Superior temporal gyrus (tissue), 1 donor: ENCODE data around the gene CASP7.
"Not testable (repeated sequence)": the region's sequence is repeated elsewhere in the genome, so short reads cannot be mapped to it uniquely, and the experiment has no call there.

Source experiments
- DNase-seq: peaks from one replicate; pipeline ENCODE4 v3.0.0-alpha.2; 2016; ENCODE audit errors: extremely low spot score

Gene CASP7

DNA sequence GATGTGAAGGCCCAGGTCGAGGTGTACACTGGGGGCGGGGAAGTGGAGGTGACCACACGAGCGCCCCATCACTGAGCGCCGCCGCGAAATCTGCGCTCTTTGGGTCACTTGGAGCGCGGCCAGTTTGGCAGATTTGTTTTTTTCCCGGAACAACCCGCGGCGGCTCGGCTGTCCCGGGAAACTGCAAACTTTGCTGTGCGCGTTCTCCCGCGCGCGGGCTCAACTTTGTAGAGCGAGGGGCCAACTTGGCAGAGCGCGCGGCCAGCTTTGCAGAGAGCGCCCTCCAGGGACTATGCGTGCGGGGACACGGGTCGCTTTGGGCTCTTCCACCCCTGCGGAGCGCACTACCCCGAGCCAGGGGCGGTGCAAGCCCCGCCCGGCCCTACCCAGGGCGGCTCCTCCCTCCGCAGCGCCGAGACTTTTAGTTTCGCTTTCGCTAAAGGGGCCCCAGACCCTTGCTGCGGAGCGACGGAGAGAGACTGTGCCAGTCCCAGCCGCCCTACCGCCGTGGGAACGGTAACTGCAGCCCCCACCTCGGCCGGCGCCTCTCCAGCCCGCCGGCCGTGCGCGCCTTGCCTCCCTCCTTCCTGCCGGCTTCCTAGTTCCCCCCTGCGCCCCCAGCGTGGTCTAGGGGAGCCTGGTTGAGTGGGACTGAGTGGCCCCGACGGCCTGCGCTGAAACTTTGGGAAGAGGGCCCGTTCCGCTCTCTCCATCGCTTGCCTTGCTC is at the start of gene CASP7:
TSS of gene CASP7 (plus strand) at position 450 of the 727 bp plus-strand sequence. CDS start 17,582 bp downstream, outside the sequence.
- DNase-seq: peak; percentile 54

GRCh38 chr10:113630929-113631533 is 48.7 kb upstream of the CASP7 start:
- no peak for DNase-seq

DNA sequence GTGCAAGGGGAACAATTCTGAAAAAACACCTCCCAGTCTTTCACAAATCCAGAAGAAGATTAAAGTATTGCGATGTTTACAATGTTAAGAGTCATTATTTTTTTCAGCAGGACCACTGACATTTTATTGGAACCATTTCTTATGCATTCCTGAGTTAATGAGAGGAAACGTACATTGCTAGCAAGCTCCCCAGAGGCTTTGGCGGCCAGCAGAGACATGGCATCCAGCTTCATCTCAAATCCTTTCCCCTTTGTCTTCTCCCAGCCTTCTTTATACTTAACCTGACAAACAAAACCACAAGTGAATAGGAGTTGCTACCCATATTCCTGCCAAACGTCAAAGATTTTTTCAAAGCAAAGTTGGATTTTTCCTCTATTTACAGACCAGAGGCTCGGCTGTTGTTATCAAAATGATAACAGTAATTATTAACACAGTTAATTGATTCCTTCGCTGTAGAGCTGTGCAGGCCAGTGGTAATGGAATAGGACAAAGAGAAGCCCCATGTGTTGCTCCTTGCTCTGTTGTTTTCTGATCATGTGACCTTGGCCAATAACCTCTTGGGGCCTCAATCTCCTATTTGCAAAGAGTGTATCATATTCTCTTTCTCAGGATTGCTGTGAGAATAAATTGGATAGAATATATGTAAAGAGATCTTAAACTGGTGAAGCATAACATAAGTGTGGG is 47.9 kb upstream of the CASP7 start:
- no peak for DNase-seq

GRCh38 chr10:113639966-113640365 is 39.7 kb upstream of the CASP7 start:
- no peak for DNase-seq

- DNase-seq: no peak
Observed at GRCh38 chr10:113641702-113642101, 38.0 kb upstream of the CASP7 start.

- no peak for DNase-seq
Observed at GRCh38 chr10:113643183-113643582, 36.5 kb upstream of the CASP7 start.

GRCh38 chr10:113644185-113645120 is 35.3 kb upstream of the CASP7 start:
- DNase-seq: no peak

- DNase-seq: peak; percentile 52
Observed at GRCh38 chr10:113646336-113647201, 33.1 kb upstream of the CASP7 start.

- no peak for DNase-seq
Observed at GRCh38 chr10:113647812-113648211, 31.9 kb upstream of the CASP7 start.

- peak; percentile 44 for DNase-seq
Observed at GRCh38 chr10:113648478-113648877, 31.2 kb upstream of the CASP7 start.

- no peak for DNase-seq
Observed at GRCh38 chr10:113650172-113650571, 29.5 kb upstream of the CASP7 start.

- no peak for DNase-seq
Observed at GRCh38 chr10:113651021-113651420, 28.7 kb upstream of the CASP7 start.

DNA sequence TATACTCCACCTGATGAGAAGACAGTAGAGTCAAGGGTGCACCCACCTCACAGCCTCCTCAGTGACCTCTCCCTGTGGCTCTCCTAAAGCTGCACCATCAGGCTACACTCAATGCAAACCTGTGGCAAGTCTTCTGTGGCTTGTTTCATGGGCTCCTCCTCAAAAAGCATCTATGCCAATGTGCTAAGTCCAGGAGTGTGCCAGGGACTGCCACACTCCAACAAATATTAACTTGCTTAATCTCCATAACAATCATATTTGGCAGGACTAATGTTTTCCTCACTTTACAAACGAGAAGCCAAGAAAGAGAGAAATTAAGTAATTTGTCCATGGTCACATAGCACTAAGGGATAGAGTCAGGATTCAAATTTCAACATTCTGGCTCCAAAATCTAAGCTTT is 27.8 kb upstream of the CASP7 start:
- DNase-seq: no peak

DNA sequence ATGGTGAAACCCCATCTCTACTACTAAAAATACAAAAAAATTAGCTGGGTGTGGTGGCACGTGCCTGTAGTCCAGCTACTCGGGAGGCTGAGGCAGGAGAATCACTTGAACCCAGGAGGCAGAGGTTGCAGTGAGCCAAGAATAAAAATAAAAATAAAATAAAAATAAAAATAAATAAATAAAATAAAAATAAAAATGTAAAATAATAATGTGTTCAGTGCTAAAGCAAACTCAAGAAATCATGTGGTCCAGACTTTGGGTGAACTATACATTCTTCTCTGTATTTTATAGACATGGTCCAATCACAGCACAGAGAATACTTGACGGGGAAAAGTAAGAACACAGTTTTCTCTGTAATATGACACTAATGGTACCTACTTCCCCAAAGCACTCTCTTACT is 27.3 kb upstream of the CASP7 start:
- not testable (repeated sequence) for DNase-seq

DNA sequence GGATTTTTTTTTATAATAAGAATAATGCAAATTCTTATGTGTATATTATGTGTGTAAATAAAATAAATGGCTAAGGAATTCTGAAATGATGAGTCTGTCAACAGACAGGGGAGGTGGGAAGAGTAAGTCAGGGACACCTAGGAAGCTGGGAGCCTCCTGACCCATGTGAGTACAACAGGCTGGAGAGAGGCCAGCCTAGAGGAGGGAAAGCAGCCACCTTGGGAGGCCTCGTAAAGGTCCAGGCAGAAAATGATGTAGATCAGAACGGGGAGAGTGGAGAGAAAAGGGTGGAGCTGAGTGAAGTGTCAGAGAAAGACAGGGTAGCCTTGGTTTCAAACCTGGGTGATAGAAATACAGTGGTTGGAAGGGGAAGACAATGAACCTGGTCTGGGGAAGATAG is 22.8 kb upstream of the CASP7 start:
- no peak for DNase-seq

GRCh38 chr10:113657544-113657943 is 22.2 kb upstream of the CASP7 start:
- no peak for DNase-seq

GRCh38 chr10:113661332-113661731 is 18.4 kb upstream of the CASP7 start:
- DNase-seq: no peak

GRCh38 chr10:113663142-113663541 is 16.6 kb upstream of the CASP7 start:
- DNase-seq: no peak

- no peak for DNase-seq
Observed at GRCh38 chr10:113663908-113664307, 15.8 kb upstream of the CASP7 start, which contains the start of gene NRAP. Gene NRAP, minus strand, starts transcription at chr10:113664041. Its CDS starts 159 bp downstream, at chr10:113663882.

- DNase-seq: no peak
Observed at GRCh38 chr10:113665352-113665751, 14.4 kb upstream of the CASP7 start.
